T-helper 2 cell treated with Interferon-gamma antibody and Interleukin-4, amounts not matched to agents 5 μg/mL and 100 μg/mL, for 36 hours (primary cell): ENCODE measurements around the gene ACSL1.
"Not testable (repeated sequence)": the region's sequence is repeated elsewhere in the genome, so short reads cannot be mapped to it uniquely, and the experiment has no call there.

Experiments used
- DNase-seq: peaks from one replicate; pipeline ENCODE4 v3.0.0; 2021; ENCODE audit warnings: low spot score
- H3K27ac Mint-ChIP-seq: one replicate; pipeline ENCODE4 v1.8.0; 2021; ENCODE audit warnings: mild to moderate bottlenecking, mixed read lengths
- H3K27me3 Mint-ChIP-seq: one replicate; pipeline ENCODE4 v1.8.0; 2021; ENCODE audit warnings: low read depth, mixed read lengths
- H3K36me3 Mint-ChIP-seq: one replicate; pipeline ENCODE4 v1.8.0; 2021; ENCODE audit warnings: low read depth, mixed read lengths
- H3K4me1 Mint-ChIP-seq: one replicate; pipeline ENCODE4 v1.8.0; 2021; ENCODE audit warnings: low read depth, mixed read lengths
- H3K4me3 Mint-ChIP-seq: one replicate; pipeline ENCODE4 v1.8.0; 2022; ENCODE audit warnings: mild to moderate bottlenecking, moderate library complexity, mixed read lengths
- H3K9me3 Mint-ChIP-seq: one replicate; pipeline ENCODE4 v1.8.0; 2021; ENCODE audit warnings: mixed read lengths

Gene ACSL1

DNA sequence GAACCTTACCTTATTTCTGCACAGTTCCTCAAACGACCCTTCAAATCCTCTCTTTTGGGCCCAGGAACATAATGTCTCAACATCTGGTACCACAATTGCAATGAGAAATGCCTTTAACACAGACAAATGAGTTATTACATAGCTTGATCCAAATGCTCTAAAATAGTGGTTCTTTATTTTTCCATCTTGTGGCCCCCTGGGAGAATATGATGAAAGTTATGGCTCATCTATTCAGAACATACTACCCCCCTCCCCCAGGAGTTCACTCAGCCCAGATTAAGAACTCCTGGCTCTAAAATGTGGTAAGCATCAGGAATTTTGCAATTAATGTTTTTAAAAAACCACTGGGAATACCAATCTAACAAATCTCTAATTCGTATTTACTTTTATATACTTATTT, 68.0 kb downstream of the ACSL1 start:
- H3K27me3 Mint-ChIP-seq = no peaks in the 10 kb centered on the region
- H3K4me1 Mint-ChIP-seq = peaks cover 11% of the 10 kb centered on the region
- no peak for DNase-seq
- H3K27ac Mint-ChIP-seq = no peak overlapping the region
- H3K9me3 Mint-ChIP-seq = no peaks in the 10 kb centered on the region
- H3K4me3 Mint-ChIP-seq = no peak overlapping the region
- peaks cover 37% of the 10 kb centered on the region for H3K36me3 Mint-ChIP-seq

DNA sequence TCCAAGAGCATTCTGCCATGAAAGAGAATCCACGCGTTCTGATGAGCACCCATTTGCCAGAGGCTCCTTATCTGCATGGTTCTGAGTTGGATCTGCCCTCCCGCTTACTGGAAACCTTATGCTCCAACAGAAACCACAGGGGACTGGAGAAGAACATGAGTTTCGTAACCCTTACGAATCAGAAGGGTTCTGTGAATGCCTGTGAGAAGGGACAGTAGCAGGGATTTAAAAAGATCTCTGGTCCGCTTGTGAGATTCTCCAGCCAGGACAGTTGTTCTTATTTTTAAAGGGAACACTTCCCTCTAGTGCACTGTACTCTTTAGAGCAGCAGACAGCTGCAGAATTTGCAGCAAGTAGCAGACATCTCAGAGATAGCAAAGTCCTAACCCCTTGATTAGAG, 69.4 kb downstream of the ACSL1 start:
- no peak for DNase-seq
- peaks cover 28% of the 10 kb centered on the region for H3K36me3 Mint-ChIP-seq
- peaks cover 5% of the 10 kb centered on the region for H3K4me1 Mint-ChIP-seq
- H3K27me3 Mint-ChIP-seq = no peaks in the 10 kb centered on the region
- no peaks in the 10 kb centered on the region for H3K9me3 Mint-ChIP-seq
- no peak overlapping the region for H3K4me3 Mint-ChIP-seq
- no peak overlapping the region for H3K27ac Mint-ChIP-seq

DNA sequence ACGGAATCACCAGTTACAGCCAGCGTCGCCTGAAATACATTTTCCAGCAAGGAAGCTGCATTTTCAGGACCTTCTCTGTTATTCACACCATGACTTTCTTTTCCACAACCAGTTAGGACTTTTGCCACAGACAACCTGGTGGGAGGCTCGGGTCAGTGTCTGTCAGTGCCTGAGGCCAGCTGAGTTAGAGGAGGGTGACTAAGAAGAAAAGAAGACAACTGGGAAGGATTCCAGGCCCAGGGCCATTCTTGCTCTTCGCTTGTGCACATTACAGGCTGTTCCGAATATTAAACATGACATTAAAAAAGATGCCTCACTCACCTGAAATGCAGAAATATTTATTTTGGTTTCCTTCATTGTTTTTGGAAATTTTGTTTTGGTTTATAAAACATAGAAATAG, 70.5 kb downstream of the ACSL1 start:
- no peak overlapping the region for H3K4me3 Mint-ChIP-seq
- peaks cover 24% of the 10 kb centered on the region for H3K36me3 Mint-ChIP-seq
- peaks cover 5% of the 10 kb centered on the region for H3K4me1 Mint-ChIP-seq
- no peak overlapping the region for H3K27ac Mint-ChIP-seq
- no peak for DNase-seq
- no peaks in the 10 kb centered on the region for H3K9me3 Mint-ChIP-seq
- H3K27me3 Mint-ChIP-seq = no peaks in the 10 kb centered on the region

DNA sequence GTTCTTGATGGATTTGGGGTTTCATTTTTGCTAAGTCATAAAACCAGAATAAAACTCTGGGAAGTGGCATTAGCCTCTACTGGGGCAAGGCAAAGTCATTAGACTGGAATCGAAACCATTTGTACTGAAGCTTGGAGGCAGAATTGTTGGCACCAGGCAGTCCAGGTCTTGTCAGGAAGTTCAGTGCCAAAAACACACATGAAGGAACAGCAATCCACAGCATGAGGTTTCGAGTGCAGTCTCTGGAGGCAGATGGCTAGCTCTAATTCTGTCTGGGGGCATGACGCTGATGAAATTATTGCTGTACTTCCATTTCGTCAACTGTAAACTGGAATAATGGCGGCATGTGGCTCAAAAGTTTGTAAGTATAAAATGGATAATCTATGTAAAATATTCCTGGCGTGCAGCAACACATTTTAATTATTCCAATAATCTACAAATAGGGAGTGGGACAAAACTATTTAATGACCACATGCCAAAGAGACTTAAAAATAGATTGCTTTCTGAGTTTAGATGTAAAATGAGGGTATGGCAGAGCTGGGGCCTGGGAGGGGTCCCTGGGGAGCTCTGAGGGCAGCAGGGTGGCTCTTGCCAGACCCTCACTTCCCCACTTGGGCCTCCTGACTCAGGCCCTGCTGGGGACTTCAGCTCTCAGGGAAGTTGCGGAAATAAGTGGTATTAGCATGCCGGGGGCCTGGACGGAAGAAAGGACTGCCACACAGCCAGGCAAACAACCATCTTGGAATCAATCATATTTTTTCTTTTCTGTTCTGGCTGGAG, 73.1 kb downstream of the ACSL1 start:
- Mint-ChIP-seq H3K27me3 (no peaks in the 10 kb centered on the region), H3K4me1 (peaks cover 5% of the 10 kb centered on the region), H3K27ac (no peak overlapping the region), H3K9me3 (no peaks in the 10 kb centered on the region), H3K36me3 (peaks cover 10% of the 10 kb centered on the region), H3K4me3 (no peak overlapping the region)
- DNase-seq = no peak

DNA sequence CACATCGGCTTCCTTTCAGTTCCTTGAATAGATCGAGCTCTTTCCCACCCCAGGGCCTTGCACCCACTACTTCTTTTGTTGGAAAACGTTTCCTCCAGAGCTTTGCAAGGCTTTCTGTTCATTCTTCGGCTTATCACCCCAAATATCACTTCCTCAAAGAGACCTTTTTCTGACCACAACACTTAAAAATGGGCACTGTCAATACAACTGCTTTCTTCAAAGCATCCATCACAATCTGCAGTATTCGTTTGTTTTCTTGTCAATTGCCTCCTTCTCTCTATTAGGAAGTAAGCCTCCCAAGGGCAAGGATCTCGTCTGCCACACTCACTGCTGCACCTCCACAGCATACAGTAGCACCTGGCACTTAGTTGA, 74.2 kb downstream of the ACSL1 start:
- Mint-ChIP-seq H3K4me1 (peaks cover 6% of the 10 kb centered on the region), H3K36me3 (peaks cover 10% of the 10 kb centered on the region), H3K27me3 (no peaks in the 10 kb centered on the region)

DNA sequence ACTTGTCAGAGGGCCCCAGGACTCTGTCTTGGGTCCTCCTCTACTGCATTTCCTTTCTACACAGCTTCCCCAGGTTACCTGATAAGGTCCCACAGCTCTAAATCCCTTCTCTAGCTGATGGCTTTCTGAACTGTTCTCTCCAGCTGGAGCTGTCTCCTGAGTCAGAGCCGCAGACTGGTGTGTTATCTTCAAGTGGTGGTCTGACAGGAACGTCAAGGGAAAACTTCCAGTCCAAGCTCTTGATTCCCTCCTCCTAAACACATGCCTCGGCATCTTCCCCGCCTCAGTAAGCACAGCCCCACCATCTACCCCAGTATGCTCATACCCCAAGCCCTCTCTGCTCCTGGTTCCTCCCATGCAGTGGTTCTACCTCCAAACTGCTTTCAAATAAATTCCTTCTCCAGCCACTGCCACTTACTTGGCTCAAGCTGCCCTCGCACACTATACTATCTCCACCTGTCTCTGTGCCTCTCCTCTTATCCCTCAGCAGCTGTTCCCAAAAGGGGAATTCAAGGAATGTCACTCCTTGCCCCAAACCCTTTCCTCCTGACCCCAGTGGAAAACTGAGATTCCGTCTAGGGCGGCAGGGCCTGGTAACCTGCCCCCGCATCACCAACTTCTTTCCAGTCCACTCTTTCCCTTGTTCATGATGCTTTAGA, 74.7 kb downstream of the ACSL1 start:
- H3K4me1 Mint-ChIP-seq = peaks cover 11% of the 10 kb centered on the region
- DNase-seq = no peak
- H3K27ac Mint-ChIP-seq = no peak overlapping the region
- no peaks in the 10 kb centered on the region for H3K9me3 Mint-ChIP-seq
- H3K27me3 Mint-ChIP-seq = no peaks in the 10 kb centered on the region
- H3K4me3 Mint-ChIP-seq = no peak overlapping the region
- H3K36me3 Mint-ChIP-seq = peaks cover 10% of the 10 kb centered on the region

More for the DNA sequence above, 74.2 kb downstream of the ACSL1 start:
- H3K27ac Mint-ChIP-seq = no peak overlapping the region
- no peak for DNase-seq
- no peak overlapping the region for H3K4me3 Mint-ChIP-seq
- H3K9me3 Mint-ChIP-seq = no peaks in the 10 kb centered on the region

DNA sequence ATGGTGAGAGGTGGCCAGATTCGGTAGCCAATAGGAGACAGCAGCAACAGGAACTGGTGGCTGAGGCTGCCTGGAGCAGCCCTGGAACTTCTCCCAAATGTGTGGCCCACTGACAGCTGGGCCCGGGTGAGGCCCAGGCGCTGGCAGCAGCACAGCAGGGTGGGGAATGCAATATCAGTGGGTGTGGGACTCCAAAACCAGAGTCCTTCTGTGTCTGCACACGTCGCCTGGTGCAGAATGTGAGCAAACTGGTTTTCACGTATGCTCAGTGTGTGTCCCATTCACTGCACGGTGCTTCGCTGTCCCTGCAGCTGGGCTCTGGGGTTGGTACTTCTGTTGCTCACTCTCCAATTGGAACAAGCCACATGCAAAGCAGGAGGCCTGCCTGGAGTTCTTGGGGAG, 77.5 kb downstream of the ACSL1 start:
- H3K4me1 Mint-ChIP-seq = peaks cover 16% of the 10 kb centered on the region
- H3K9me3 Mint-ChIP-seq = no peaks in the 10 kb centered on the region
- H3K27me3 Mint-ChIP-seq = no peaks in the 10 kb centered on the region
- no peaks in the 10 kb centered on the region for H3K36me3 Mint-ChIP-seq
- H3K27ac Mint-ChIP-seq = no peak overlapping the region
- DNase-seq = no peak
- H3K4me3 Mint-ChIP-seq = no peak overlapping the region

DNA sequence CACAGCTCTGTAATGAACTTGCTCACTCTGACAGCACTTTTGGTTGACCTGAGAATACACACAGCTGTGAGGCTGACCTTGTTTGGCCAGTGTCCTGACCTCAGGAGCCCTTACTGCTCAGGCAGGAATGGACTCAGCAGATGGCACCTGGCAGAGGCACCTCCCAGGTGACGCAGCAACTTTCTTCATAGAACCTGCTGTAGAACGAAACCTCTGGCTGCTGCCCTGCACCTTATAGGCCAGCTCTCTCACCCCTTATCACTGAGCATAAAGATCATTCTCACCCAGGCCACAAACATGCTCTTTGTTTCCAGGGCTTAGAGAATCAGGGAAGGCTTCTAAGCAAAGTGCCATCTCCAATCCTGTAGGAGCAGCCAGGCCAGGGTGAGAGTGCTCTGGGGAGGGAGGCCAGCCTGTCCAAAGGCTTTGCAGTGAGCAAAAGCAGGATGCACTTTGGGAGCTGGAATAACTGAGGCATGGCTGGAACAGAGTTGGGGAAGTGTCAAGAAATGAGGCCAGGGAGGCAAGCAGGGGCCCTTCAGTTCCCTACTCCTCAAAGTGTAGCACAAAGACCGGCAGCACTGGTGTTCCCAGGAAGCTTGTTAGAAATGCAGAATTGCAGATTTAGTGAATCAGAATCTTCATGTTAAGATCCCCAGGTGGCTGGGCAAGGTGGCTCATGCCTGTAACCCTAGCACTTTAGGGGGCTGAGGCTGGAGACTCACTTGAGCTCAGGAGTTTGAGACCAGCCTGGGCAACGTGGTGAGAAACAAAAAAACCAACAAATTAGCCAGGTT, 78.5 kb downstream of the ACSL1 start:
- Mint-ChIP-seq H3K27me3 (no peaks in the 10 kb centered on the region), H3K4me3 (no peak overlapping the region), H3K27ac (no peak overlapping the region), H3K4me1 (peaks cover 16% of the 10 kb centered on the region), H3K36me3 (no peaks in the 10 kb centered on the region), H3K9me3 (no peaks in the 10 kb centered on the region)
- DNase-seq = no peak

DNA sequence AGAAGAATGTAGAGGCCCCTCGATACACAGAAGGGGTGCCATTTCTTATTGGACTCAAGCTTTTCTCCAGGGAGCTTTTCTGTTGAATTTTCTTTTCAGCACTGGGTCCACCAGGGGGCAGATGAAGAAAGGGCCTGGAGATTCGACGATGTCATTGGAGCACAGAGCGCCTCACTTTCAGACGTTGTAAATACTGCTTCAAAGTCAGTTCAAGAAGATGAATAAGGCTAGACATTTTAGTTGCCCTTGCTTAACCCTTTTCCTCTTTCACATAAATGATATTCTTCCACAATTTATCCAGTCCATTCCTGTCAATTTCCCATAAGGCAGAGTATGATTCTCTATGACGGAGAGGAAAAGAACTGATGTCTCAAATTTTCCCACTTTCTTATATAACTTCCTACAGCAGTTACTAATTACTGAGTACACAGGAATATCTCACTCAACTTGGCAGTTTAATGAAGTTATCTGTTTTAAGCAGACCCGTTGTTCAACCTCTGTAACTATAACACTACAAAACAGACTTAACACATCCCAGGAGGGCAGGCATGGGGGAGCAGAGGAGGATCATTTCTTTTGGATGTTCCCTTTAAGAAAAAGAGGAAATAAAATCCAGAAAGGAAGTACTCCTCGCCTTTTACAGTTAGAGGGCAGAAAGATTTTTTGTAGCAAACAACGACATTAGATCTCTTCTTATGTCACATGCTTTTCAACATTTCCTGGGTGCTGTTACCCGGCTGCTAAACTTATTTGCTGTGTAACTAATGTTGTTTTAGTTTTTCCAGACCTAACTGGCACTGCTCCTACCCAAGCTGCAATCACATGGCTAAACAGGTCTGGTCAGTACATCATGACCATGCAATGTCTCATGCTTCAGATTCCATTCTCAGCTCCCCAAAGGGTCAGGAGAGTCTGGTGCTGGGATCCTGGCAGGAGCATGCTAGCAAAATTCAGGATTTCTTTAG, 79.7 kb downstream of the ACSL1 start:
- Mint-ChIP-seq H3K4me1 (peaks cover 11% of the 10 kb centered on the region), H3K36me3 (no peaks in the 10 kb centered on the region), H3K27me3 (no peaks in the 10 kb centered on the region), H3K9me3 (no peaks in the 10 kb centered on the region), H3K27ac (no peak overlapping the region), H3K4me3 (no peak overlapping the region)
- peak; percentile 49 for DNase-seq

DNA sequence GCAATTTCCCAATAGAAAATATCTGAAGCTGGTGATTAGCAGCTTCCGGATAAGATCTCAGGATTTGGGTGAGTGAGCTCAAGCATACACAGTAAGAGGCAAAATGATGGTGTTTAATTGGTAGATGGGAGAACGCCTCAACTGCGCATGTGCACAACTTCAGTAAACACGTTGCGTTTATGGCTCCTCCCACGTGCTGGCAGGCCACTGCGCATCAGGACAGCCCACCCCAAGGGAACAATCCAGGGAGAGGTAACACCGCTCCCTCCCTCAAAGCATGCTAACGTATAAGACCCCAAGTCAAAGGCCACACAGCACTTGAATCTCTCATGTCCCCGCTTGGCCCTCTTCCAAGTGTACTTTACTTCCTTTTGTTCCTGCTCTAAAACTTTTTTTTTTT, 81.5 kb downstream of the ACSL1 start:
- no peak for DNase-seq
- peaks cover 21% of the 10 kb centered on the region for H3K4me1 Mint-ChIP-seq
- no peaks in the 10 kb centered on the region for H3K9me3 Mint-ChIP-seq
- no peaks in the 10 kb centered on the region for H3K27me3 Mint-ChIP-seq
- H3K36me3 Mint-ChIP-seq = no peaks in the 10 kb centered on the region
- H3K4me3 Mint-ChIP-seq = no peak overlapping the region
- no peak overlapping the region for H3K27ac Mint-ChIP-seq

DNA sequence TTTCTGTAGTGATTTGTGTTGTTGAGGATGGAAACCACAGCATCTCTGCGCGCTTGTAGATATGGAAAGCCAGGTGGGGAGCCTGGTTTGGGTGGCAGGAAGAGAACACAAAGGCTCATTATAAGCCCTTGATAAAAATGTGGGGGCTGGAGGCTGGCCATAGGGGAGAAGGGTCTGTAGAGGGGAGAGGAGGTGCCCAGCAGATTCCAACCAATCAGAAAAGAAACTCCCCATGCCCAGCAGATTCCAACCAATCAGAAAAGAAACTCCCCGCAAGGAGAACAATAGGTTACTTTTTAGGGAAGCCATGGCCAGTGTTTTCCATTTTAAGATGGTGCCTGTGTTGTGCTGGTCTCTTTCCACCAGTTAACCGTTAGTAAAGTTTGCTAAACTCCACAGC, 82.1 kb downstream of the ACSL1 start:
- no peak for DNase-seq
- Mint-ChIP-seq H3K27me3 (no peaks in the 10 kb centered on the region), H3K36me3 (no peaks in the 10 kb centered on the region), H3K4me1 (peaks cover 21% of the 10 kb centered on the region), H3K4me3 (no peak overlapping the region), H3K9me3 (no peaks in the 10 kb centered on the region), H3K27ac (no peak overlapping the region)

DNA sequence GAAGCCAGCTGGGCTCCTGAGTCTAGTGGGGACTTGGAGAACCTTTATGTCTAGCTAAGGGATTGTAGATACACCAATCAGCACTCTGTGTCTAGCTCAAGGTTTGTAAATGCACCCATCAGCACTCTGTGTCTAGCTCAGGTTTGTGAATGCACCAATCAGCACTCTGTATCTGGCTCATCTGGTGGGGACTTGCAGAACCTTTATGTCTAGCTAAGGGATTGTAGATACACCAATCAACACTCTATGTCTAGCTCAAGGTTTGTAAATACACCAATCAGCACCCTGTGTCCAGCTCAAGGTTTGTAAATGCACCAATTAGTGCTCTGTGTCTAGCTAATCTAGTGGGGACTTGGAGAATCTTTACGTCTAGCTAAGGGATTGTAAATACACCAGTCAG, 84.1 kb downstream of the ACSL1 start:
- H3K4me3 Mint-ChIP-seq, H3K9me3 Mint-ChIP-seq, DNase-seq, H3K27ac Mint-ChIP-seq, H3K36me3 Mint-ChIP-seq, H3K27me3 Mint-ChIP-seq: not testable (repeated sequence)
- H3K4me1 Mint-ChIP-seq = peaks cover 20% of the 10 kb centered on the region

DNA sequence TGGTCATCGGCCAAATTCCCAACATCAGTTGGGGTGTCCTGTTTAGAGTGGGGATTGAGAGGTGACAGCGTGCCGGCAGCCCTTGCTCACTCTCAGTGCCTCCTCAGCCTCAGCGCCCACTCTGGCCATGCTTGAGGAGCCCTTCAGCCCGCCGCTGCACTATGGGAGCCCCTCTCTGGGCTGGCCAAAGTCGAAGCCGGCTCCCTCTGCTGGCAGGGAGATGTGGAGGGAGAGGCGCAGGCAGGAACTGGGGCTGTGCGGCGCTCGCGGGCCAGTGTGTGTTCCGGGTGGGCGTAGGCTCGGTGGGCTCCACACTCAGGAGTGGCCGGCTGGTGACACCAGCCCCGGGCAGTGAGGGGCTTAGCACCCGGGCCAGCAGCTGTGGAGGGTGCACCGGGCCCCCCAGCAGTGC, 84.8 kb downstream of the ACSL1 start:
- Mint-ChIP-seq H3K4me1 (peaks cover 13% of the 10 kb centered on the region), H3K9me3 (no peaks in the 10 kb centered on the region), H3K27ac (no peak overlapping the region), H3K4me3 (no peak overlapping the region), H3K36me3 (no peaks in the 10 kb centered on the region), H3K27me3 (no peaks in the 10 kb centered on the region)
- no peak for DNase-seq
